HG03571 (cell line): ENCODE data around the gene ARRDC1.
"Not testable (repeated sequence)": the region's sequence is repeated elsewhere in the genome, so short reads cannot be mapped to it uniquely, and the experiment has no call there.

Source experiments
- ATAC-seq: cut with Tn5 transposase; IDR thresholded peaks from one replicate; pipeline ENCODE4 v1.9.1; 2021; ENCODE audit not compliant: unreplicated experiment

Gene ARRDC1

DNA sequence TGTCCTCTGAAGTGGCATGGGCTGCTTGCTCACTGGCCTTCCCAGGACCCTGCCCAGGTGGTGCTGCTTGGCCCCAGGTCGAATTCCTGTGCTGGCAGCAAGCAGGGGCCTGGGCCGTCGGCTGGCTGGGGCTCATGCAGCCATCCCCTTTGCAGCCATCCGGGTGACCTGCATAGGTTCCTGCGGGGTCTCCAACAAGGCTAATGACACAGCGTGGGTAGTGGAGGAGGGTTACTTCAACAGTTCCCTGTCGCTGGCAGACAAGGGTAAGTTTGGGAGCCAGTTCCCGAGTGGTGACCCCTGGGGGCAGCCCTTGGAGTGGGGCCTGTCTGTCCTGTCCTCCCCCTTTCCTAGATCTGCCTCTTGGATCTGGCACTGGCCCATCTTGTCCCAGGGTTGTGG is 7.3 kb downstream of the ARRDC1 start:
- ATAC-seq = no peak

DNA sequence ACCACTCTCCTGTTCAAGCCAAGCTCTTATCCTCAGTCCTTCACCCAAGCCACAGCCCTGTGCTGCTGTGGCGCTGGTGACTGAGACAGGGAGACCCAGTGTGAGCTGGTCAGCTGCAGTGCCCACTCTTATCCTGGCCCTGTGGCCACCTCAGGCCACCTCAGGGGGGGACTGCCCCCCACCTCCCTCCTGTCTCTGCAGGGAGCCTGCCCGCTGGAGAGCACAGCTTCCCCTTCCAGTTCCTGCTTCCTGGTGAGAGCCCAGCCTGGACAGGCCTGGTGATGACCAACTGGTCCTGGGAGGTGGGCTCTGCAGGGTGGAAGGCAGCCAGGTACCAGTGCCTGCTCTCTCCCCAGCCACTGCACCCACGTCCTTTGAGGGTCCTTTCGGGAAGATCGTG is 7.8 kb downstream of the ARRDC1 start:
- no peak for ATAC-seq

DNA sequence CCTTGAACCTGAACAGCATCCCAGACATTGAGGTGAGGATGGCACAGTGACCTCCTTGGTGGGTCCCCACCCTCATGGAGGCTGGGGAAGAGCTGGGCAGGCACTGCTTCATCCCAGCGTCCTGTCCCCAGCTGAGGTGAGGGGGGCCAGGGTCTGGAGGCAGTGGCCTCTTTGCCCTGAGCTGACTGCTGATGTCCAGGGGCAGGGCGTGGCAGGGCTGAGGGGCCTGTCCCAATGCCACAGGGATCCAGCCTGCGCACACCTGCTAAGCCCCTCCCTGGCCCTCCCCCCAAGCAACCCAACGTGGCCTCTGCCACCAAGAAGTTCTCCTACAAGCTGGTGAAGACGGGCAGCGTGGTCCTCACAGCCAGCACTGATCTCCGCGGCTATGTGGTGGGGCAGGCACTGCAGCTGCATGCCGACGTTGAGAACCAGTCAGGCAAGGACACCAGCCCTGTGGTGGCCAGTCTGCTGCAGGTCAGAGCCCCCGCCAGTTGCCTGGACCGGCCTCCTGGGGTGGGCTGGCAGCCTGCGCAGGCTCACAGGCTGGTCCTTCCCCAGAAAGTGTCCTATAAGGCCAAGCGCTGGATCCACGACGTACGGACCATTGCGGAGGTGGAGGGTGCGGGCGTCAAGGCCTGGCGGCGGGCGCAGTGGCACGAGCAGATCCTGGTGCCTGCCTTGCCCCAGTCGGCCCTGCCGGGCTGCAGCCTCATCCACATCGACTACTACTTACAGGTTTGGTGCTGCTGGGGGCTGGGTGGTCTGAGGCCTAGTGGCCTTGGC is 8.4 kb downstream of the ARRDC1 start:
- ATAC-seq = no peak

DNA sequence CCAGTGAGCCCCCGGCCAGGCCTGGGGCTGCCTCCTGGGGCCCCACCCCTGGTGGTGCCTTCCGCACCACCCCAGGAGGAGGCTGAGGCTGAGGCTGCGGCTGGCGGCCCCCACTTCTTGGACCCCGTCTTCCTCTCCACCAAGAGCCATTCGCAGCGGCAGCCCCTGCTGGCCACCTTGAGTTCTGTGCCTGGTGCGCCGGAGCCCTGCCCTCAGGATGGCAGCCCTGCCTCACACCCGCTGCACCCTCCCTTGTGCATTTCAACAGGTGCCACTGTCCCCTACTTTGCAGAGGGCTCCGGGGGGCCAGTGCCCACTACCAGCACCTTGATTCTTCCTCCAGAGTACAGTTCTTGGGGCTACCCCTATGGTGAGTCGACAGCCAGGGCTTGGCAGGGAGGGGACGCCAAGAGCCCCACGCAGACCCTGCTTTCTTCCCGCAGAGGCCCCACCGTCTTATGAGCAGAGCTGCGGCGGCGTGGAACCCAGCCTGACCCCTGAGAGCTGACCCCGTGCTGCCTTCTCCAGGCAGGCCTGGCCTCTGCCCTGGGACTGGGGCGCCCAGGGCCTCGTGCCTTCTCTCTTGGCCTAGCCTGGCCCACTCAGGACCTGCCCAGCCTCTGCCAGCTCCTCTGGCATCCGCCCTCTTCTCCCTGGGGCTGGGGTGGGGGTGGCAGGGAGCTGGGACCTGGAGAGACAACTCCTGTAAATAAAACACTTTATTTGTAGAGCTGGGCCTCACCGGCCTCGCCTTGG is 9.3 kb downstream of the ARRDC1 start:
- ATAC-seq = no peak

- no peak for ATAC-seq
Observed at GRCh38 chr9:137615387-137615871, 9.9 kb downstream of the ARRDC1 start.

DNA sequence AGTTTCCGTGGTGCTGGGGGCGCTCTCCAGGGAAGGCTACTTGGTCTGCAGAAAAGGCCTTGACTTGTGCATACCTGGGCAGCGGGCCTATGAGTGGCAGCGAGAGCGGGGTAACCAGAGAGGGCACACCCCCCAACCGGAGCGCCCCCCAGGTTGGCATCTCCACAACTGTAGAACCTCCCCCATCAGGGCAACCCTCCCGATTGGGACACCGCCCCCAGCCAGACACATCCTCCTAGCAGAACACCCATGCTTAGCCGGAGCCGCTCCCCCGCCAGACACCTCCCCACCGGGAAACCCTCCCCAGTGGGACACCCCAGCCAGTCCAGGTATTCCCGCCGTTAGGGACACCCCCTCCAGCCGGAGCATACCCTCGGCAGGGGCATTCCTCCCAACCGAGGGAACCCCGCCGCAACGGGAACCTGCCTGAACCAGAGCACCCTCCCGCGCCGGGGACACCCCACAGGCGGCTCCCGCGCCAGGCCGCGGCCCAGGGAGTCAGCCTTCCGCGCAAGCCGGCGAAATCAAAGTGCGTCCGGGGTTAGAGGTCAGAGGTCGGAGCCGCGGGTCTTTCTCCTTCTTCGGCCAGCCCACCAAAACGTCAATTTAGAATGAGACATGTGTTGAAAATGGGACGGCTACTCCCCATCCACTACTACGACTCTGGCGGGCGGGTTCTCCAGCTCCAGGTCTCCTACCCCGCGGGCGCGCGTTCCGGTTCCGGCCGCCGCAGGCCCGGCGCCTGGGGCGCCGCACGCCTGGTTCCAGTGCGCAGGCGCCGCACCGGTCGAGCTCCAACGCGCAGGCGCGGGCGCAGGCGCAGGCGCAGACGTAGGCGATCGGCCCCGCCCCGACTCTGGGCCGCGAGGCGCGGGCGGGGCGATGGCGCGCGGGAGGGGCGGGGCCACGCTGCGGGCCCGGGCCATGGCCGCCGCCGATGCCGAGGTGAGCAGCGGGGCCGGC is 12.9 kb downstream of the ARRDC1 start, which contains the start of gene EHMT1:
Gene EHMT1 (plus strand): TSS at position 901 of the 963 bp plus-strand sequence. CDS start 24 bp downstream, at position 925.
- peak; percentile 57 for ATAC-seq

DNA sequence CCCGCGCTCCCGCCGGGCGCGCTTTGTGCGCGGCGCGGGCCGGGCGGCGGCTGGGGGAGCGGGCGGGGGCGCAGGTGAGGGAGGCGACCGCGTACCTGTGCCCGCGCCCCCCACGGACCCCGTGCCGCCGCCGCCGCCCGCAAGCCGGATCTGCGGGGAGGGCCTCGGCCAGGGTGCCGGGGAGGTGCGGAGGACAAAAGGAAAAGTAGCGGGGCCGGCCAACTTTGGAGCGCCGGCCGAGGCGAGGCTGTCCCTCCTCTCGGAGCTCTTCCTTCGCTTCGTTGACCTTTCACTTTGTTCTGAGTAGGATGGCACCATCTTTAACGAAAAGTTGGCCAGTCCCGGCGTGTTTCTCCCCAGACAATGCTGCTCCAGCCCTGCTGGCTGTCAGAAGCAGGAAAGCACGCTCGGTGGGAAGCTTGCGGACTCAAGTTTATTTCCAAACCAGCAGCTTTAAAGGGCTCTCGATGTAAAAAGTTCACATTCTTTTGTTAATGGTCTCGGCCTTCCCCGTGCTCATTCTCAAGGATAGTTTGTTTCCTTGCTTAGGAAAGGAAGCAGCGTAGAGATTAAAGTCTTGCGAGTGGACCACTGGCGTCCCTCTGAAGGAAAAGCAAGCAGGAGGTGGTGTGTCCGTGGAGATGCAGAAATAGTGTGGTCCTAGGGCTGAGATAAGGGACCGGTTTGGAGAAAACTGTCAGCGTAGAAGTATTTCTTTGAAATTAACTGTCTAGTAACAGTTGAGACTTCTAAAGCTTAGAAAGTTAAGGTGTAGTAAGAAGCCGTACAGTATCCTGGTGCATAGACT is 14.0 kb downstream of the ARRDC1 start:
- peak; percentile 11 for ATAC-seq

DNA sequence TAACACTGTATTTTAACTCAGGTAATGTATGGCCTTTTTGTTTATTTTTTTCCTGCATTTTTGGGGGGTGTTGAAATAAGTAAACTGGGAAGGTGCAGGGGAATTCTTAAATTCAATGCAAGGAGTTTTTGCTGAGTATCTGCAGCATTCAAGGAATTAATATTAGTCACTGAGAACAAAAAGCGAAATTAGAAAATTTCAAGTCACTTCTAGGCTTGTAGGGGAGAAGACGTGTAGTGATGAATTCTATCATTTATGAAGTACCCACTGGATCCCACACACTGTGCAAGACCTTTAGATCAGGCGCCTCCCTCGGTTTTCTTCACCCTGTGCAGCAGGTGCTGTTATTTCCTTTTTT is 14.5 kb downstream of the ARRDC1 start:
- no peak for ATAC-seq

GRCh38 chr9:137620581-137620980 is 15.1 kb downstream of the ARRDC1 start:
- no peak for ATAC-seq

DNA sequence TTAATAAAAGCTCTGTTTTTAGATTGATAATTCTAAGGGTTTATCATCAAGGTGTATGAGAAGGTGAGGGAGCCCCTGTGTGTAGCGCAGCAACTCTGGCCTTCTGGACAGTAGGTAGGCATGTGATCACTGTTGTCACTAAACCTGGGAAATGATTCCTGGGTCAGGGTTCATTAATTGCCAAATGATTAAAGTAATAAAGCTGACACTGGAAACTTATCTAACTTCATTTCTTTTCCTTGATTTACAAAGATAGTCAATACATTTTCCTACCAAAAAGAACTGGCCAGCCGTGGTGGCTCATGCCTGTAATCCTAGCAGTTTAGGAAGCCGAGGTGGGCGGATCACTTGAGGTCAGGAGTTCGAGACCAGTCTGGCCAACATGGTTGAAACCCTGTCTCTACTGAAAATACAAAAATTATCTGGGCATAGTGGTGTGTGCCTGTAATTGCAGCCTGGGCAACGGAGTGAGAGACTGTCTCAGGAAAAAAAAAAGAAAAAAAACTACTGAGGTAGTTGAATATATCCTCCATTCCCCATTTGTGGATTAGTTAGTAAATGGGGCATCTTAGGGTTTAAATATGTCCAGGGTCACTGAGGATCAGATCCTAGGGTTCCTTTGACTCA is 15.8 kb downstream of the ARRDC1 start:
- ATAC-seq = no peak

DNA sequence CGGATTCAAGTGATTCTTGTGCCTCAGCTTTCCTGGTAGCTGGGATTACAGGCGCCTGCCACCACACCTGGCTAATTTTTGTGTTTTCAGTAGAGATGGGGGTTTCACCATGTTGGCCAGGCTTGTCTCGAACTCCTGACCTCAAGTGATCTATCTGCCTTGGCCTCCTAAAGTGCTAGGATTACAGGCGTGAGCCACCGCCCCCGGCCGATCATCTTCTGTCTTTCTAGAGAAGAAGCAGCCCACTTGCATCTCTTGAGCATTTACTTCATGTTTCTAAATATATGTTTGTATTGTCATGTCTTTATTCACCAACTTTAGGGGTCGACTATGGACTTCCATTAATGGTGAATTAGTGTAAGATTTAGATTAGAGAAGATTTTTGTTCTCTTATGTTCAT is 16.7 kb downstream of the ARRDC1 start:
- not testable (repeated sequence) for ATAC-seq

- ATAC-seq = no peak
Observed at GRCh38 chr9:137626464-137626863, 21.0 kb downstream of the ARRDC1 start.

GRCh38 chr9:137627406-137627805 is 21.9 kb downstream of the ARRDC1 start:
- not testable (repeated sequence) for ATAC-seq

DNA sequence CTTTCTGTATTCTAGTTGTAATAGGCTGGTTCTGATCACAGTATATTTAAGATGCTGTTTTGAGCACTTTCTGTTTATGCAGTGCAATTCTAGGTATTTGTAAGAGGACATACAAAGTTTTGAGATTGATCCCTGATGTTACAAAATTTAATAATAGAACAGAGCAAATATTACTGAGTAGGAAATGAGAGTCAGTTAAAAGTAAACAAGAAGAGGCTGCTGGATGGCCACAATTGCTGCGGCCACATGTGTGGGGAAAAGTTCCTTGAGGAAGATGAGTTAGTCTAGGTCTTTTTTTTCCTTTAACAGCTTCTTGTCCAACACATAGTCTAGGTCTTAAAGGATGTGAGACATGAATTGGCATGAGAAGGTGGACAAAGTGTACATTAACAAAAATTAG is 24.6 kb downstream of the ARRDC1 start:
- ATAC-seq = no peak

- no peak for ATAC-seq
Observed at GRCh38 chr9:137630679-137631078, 25.2 kb downstream of the ARRDC1 start.

DNA sequence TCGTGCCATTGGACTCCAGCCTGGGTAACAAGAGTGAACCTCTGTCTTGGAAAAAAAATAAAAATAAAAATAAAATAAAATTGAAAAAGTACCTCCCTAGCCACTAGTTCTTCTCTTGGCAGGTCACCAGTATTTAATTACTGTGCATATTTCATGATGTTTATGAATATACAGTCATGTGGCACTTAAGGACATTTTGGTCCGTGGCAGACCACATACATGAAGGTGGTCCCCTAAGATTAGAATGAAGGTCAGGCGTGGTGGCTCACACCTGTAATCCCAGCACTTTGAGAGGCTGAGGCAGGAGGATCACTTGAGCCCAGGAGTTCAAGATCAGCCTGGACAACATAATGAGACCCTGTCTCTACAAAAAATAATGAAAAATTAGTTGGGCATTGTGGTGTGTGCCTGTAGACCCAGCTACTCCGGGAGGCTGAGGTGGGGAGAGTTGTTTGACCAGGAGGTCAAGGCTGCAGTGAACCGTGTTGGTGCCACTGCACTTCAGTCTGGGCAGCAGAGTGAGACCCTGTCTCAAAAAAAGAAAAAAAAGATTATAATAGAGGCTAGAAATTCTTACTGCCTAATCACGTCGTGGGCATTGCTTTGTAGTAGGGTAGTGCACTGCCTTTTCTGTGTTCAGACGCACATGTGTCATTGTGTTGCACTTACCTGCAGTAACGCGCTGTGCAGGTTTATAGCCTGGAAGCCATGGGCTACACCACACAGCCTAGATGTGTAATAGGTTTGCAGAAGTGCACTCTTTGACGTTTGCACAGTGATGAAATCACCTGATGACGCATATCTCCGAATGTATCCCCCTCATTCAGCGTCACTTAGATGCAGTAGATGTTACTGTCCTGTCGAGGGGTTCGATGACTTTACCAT is 26.1 kb downstream of the ARRDC1 start:
- no peak for ATAC-seq

GRCh38 chr9:137632230-137633161 is 27.0 kb downstream of the ARRDC1 start:
- no peak for ATAC-seq

- no peak for ATAC-seq
Observed at GRCh38 chr9:137634016-137634415, 28.5 kb downstream of the ARRDC1 start.
